Upper lobe of right lung (tissue), 1 donor: ENCODE results near the gene CRKL. TPM values are rescaled to one million over a fixed set of nuclear protein-coding genes. Genes with fewer than 3 reads are reported as not detected.

Experiments used
- ATAC-seq: fragments of 200-7000 bp; cut with Tn5 transposase; one replicate; pipeline ENCODE4 v1.9.1; 2020; ENCODE audit warnings: mild to moderate bottlenecking, moderate library complexity
- DNase-seq: peaks from one replicate; pipeline ENCODE4 v3.0.0-alpha.2; 2020
- H3K27ac ChIP-seq: fragments of 200-600 bp; one replicate; pipeline ENCODE4 v1.8.0; 2022
- H3K27me3 ChIP-seq: fragments of 200-600 bp; one replicate; pipeline ENCODE4 v1.8.0; 2022; ENCODE audit warnings: mild to moderate bottlenecking
- H3K36me3 ChIP-seq: fragments of 200-600 bp; one replicate; pipeline ENCODE4 v1.8.0; 2022
- H3K4me1 ChIP-seq: fragments of 200-600 bp; one replicate; pipeline ENCODE4 v1.8.0; 2022
- H3K4me3 ChIP-seq: fragments of 200-600 bp; one replicate; pipeline ENCODE4 v1.8.0; 2022; ENCODE audit warnings: mild to moderate bottlenecking
- H3K9me3 ChIP-seq: fragments of 200-600 bp; one replicate; pipeline ENCODE4 v1.8.0; 2022
- CTCF ChIP-seq: fragments of 200-600 bp; IDR thresholded peaks from one replicate; pipeline ENCODE4 v1.8.0; 2022; ENCODE audit warnings: antibody characterized with exemption
- intact Hi-C: fragments of 100-400 bp; cut with DNase I; formaldehyde crosslinking; loops from one replicate; pipeline ENCODE4 v1.11.0; 2022
- total RNA-seq: library from RNA; stranded (reverse); fragmentation: NEBNext Ultra II Directional; extraction: Animal tissue kit (Norgen Biotek cat#: 25700); gene quantifications from one replicate; pipeline ENCODE4 v1.2.1, GENCODE V29; 2021
- donor health status: DM: no; HTN: yes; CAD: no; lungs with severe emphysema.

The CRKL gene
- total RNA-seq, 1 donor from 2014 or later: 60.8 TPM

DNA sequence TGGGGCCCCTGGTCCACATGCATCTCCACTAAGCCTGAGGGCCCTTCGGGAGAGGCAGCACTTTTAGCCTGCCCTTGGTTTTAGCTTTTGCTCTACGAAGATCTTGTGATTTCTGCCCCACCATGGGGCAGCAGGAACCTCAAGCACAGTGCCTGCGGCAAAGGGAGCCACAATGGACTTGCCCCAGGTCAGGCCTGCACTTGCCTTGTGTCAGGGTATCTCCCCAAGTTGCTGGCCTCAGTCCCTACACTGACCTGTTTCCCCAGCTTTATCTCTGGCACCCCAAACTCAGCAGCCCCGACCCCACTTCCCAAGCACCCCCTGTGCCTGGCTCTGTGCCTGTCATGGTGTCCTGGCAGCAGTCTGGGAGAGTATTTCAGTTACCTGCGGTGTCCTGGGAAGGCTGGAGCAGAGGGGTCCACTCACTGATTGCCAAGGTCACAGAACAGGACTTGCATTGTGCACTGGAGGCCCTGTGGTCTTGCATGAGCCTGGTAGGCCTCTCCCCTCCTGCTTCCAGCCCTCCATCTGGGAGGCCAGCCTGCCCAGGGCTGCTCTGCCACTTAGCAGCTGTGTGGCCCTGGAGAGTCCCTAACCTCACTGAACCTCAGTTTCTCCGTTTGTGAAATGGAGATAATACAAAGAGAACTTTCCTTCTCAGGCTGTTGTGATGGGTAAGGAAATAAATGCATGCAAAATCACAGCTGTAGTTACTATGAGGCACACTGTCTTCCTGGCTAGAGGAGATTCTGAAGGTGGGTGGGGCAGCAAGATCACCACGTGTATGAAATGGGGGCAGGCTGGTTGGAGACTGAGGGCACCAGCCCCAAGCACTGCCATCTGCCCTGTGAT, 46.2 kb downstream of the CRKL start:
- Histone ChIP-seq H3K4me3 (no peak overlapping the region), H3K36me3 (no peaks in the 10 kb centered on the region), H3K27ac (no peak overlapping the region), H3K9me3 (no peaks in the 10 kb centered on the region), H3K27me3 (peaks cover 14% of the 10 kb centered on the region), H3K4me1 (peaks cover under 1% of the 10 kb centered on the region)
- no peak for ATAC-seq
- TF ChIP-seq CTCF: no peak
- DNase-seq: no peak
- intact Hi-C loops: no loop called here

DNA sequence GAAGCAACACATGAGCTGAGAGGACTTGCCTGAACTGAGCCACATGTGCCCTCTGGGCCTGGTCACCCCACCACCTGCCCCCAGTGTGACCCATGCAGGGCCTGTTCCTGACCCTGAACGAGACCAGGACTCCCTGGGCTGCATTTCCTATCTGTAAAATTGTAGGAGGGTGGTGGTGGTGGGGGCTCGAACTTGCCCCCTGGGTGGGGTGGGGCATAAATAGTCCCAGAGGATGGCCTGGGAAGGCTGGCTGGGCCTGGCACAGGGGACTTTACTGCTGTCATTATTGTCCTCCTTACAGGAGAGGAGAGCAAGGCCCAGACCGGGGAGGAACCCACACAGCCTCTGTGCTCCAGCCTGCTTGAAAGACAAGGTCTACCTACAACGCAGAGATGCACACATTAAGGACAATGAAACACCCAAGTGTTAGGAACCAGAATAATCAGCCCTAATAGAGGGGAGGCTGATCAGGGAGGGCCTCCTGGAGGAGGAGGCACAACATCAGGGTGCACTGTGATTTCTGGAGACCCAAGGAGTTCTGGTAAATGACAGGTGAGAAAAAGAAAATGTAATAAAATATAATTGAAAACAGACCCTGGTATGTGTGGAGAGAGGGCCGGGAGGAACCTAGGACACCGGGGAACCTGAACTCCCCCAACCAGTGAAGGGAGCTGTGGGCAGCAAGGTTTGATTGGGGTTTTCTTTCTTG, 47.0 kb downstream of the CRKL start:
- Histone ChIP-seq H3K4me3 (no peak overlapping the region), H3K9me3 (no peaks in the 10 kb centered on the region), H3K36me3 (no peaks in the 10 kb centered on the region), H3K4me1 (no peaks in the 10 kb centered on the region), H3K27ac (no peak overlapping the region), H3K27me3 (peaks cover 14% of the 10 kb centered on the region)
- intact Hi-C loops: no loop called here
- no peak for TF ChIP-seq CTCF
- DNase-seq (no peak), ATAC-seq (no peak)

DNA sequence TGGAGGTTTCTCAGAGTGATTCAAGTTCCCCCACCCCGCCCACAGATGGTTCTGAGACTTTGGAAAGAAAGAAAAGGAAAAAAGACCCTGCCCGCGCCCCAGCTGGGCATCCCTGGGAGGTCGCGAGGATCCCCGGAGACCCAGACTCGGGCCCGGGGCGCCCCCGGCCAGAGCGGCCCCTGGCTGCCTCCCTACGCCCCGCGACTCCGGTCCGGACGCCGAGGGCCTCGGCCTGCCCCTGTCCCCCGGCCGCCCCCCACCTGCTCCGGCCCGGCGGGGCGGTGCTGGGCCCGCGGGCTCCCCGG, 47.5 kb downstream of the CRKL start:
- H3K4me1 ChIP-seq: no peaks in the 10 kb centered on the region
- TF ChIP-seq CTCF: no peak
- intact Hi-C loops: no loop called here
- no peaks in the 10 kb centered on the region for H3K9me3 ChIP-seq
- H3K27me3 ChIP-seq: peaks cover 14% of the 10 kb centered on the region
- DNase-seq (no peak), ATAC-seq (no peak)
- H3K27ac ChIP-seq: no peak overlapping the region
- no peak overlapping the region for H3K4me3 ChIP-seq
- no peaks in the 10 kb centered on the region for H3K36me3 ChIP-seq

DNA sequence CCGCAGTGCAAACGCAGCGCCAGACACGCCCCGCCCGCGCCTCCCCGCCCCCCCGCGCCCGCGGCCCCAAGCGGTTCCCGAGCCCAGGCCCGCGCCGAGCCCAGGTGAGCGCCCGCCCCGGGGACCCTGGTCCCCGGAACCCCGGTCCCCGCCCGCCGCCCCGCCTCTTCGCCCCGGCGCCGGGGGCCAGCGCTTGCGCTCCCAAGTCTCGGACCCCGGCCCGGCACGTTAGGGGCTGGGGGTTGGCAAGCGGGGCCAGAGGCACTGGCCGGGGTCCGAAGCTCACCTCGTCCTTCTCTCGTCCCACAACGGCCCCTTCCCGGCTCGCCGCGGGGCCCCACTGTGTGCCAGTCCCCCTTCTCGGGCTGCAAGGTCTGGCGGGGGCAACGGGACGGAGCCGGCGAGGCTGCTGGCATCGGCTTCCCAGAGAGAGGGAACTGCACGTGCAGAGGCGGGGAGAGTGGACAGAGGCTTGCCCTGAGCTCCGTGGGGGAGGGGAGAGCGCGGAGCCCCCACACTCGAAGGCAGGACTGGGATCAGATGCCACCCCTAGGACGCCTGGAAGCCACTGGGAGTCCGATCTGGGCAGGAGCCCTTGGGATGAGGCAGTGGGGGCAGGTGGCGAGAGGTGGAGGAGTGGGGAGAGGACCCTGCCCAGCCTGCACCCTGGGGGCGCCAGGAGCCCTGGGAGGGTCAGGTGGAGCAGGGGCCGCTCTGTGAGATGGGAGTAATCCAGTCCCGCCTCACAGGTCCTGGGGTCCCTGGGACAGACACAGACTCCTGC, 48.1 kb downstream of the CRKL start:
- Histone ChIP-seq H3K4me1 (no peaks in the 10 kb centered on the region), H3K36me3 (no peaks in the 10 kb centered on the region), H3K27me3 (peaks cover 14% of the 10 kb centered on the region), H3K27ac (no peak overlapping the region), H3K4me3 (peak overlapping the region; percentile 31), H3K9me3 (no peaks in the 10 kb centered on the region)
- ATAC-seq: no peak
- no peak for TF ChIP-seq CTCF
- DNase-seq: no peak
- intact Hi-C loops: no loop called here

- Histone ChIP-seq H3K9me3 (no peaks in the 10 kb centered on the region), H3K27me3 (peaks cover 14% of the 10 kb centered on the region), H3K27ac (no peak overlapping the region), H3K4me1 (no peaks in the 10 kb centered on the region), H3K36me3 (no peaks in the 10 kb centered on the region), H3K4me3 (no peak overlapping the region)
- no peak for TF ChIP-seq CTCF
- DNase-seq: no peak
- intact Hi-C loops: no loop called here
- ATAC-seq: no peak
Measured at GRCh38 chr22:20965888-20966855, 49.0 kb downstream of the CRKL start.
